NCI-H2227 treated with DMSO at 0.1 percent for 48 hours (cell line): ENCODE measurements around the gene PGBD2.
"Not testable (repeated sequence)": the region's sequence is repeated elsewhere in the genome, so short reads cannot be mapped to it uniquely, and the experiment has no call there.

Source experiments
- DNase-seq: peaks from one replicate; lab custom pipeline; 2025; lab: John Stamatoyannopoulos, UW

Gene PGBD2

DNA sequence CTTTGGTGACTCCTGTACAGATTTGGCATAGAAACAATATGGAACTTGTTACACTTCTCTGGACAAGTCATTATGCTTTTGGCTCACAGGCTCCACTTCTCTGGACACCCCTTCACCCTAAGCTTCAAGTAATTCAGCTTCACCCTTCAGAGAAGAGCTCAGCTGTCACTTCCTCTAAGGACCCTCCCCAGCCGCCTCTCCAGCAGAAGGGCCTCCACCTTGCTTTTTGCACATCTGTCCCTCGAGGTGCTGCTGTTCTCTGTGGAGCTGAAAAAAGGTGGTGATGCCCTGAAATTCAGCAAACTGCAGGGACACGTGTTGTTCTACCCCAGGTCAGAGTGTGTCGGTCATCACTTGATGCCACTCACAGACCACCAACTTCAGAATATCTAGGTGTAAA is 19.8 kb downstream of the PGBD2 start:
- not testable (repeated sequence) for DNase-seq

DNA sequence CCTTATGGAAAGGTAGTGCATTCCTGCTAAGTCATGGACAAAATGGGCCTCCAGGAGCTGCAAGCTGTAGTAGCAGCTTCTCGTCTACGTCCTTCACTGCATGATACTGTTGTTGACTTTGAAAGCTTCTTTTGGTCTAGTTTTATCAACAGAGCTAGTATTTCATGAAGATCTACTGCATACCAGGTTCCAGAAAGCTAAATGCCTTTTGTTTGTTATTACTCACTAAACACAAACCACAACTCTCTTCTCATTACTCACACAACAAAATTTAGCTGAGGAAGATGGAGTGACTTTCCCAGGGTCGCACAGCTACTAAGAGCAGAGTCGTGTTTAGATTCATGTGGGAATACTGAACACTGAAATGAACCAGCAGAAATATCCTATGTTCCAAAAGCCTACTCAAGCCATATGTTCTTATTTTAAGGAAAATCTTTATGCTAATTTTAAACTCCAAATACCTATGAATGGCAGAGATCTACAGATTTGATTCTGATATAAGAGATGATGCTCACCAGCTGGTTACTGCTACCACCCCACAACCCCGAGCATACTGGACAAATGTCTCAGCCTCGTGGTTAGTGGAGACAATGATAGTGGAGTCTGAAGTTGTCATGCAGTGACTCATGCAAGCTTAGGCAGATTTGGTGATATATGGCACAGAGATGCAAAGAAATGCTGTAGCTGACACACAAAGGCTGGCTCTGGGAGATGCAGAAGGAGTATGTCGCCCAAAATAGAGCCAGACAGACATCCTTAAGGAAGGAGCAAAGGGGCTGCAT is 20.6 kb downstream of the PGBD2 start:
- no peak for DNase-seq

DNA sequence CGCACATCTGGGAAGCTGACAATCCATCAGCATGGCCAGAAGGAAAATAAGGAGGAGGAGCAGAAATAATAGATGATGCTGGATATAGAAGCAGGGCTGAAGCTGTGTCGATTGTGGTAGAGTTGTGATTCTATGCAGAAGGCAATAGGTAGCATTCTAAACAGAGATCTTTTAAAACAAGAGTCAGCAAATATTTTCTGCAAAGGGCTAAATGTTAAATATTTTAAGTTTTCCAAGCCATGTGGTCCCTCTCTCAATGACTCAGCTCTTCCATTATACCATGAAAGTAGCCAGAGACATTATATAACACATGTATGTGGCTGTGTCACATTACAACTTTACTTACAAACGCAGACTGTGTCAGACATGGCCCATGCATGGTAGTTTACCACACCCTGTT is 21.2 kb downstream of the PGBD2 start:
- DNase-seq: not testable (repeated sequence)

DNA sequence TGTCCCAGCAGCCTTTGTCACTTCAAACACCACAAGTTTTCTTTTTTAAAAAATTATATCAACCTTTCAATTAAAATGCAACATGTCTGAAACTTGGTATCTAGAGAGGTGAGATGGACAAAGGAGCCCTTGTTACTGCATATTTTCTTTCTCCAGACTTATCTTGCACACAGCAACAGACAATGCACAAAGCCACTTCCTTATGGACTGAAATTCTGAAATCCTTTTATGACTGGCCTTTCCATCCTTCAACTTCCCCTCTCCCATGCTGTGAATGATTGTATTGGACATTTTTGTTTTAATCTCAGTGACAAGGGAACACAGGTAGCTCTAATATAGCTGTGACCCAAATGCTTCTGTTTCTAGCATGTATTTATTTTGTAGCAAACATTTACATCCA is 22.1 kb downstream of the PGBD2 start:
- DNase-seq: not testable (repeated sequence)

DNA sequence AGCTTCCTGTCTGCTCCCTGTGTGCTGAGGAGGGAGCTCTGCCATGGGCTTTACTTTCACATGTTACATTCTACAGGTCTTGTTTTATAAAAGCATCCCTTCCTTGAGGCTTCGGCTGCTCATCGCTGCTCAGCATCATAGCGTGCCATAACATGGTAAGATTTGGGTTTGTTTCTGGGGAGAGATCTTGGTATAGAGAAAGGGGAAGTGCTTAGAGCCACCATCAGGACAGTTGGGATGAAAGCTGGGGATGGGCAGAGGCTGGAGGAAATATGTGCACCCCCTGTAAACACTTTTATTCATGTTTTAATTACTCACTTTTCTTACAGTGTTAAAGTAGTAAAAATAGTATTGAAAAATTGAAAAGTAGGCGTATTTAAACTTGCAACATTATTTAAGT is 24.0 kb downstream of the PGBD2 start:
- not testable (repeated sequence) for DNase-seq

DNA sequence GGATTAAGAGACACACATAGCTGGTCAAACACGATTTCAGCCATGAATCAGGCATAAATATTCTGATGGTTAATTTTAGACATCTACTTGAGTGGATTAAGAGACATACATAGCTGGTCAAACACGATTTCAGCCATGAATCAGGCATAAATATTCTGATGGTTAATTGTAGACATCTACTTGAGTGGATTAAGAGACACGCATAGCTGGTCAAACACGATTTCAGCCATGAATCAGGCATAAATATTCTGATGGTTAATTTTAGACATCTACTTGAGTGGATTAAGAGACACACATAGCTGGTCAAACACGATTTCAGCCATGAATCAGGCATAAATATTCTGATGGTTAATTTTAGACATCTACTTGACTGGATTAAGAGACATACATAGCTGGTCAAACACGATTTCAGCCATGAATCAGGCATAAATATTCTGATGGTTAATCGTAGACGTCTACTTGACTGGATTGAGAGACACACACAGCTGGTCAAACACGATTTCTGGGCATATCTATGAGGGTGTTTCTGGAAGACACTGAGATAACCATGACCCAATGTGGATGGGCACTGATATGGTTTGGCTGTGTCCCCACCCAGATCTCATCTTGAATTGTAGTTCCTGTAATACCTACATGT is 32.3 kb downstream of the PGBD2 start:
- not testable (repeated sequence) for DNase-seq

DNA sequence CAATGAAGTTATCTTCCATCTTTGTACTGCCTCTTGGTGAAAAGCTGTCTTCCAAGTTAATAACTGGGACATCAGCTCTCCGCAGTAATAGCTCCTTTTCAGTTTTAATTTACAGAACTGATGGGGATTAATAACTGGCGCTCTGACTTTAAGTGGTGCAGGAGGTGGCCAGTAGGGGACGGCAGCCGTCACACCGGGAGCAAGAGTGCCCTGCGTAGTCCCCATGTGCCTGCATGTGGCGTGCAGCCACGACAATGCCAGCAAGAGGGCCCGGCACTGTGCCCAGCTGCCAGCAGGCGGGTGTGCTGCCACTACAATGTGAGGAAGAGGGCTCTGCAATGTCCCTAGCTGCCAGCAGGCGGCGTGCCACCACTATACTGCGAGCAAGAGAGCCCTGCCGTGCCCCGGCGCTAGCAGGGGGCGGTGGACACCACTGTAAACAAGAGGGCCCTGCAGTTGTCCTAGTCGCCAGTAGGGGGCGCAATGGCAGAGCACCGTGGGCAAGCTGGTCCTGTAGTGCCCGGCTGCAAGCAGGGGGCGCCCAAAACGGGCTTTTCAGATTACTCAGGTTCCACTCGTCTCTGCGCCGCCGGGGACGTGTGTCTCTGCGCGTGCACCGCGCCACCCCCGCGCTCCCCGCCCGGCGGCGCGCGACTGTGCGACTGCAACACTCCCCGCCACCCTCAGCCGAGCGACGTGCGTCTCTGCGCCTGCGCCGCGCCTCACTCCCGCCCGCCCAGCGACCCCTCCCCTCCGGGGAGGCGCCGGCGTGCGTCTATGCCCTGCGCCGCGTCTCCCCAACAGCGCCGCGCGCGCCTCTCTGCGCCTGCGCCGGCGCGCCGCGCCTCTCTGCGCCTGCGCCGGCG is 38.3 kb downstream of the PGBD2 start:
- DNase-seq: not testable (repeated sequence)

DNA sequence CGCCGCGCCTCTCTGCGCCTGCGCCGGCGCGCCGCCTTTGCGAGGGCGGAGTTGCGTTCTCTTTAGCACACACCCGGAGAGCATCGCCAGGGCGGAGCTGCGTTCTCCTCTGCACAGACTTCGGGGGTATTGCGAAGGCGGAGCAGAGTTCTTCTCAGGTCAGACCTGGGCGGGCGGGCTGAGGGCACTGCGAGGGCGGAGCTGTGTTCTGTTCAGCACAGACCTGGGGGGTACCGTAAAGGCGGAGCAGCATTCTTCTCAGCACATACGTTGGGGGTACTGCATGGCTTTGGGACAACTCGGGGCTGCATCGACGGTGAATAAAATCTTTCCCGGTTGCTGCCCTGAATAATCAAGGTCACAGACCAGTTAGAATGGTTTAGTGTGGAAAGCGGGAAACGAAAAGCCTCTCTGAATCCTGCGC is 39.0 kb downstream of the PGBD2 start:
- not testable (repeated sequence) for DNase-seq

DNA sequence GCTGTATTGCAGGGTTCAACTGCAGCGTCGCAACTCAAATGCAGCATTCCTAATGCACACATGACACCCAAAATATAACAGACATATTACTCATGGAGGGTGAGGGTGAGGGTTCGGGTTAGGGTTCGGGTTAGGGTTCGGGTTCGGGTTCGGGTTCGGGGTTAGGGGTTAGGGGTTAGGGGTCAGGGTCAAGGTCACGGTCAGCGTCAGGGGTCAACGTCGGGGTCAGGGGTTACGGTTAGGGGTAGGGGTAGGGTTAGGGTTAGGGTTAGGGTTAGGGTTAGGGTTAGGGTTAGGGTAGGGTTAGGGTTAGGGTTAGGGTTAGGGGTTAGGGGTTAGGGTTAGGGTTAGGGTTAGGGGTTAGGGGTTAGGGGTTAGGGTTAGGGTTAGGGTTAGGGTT is 39.4 kb downstream of the PGBD2 start:
- DNase-seq: not testable (repeated sequence)

DNA sequence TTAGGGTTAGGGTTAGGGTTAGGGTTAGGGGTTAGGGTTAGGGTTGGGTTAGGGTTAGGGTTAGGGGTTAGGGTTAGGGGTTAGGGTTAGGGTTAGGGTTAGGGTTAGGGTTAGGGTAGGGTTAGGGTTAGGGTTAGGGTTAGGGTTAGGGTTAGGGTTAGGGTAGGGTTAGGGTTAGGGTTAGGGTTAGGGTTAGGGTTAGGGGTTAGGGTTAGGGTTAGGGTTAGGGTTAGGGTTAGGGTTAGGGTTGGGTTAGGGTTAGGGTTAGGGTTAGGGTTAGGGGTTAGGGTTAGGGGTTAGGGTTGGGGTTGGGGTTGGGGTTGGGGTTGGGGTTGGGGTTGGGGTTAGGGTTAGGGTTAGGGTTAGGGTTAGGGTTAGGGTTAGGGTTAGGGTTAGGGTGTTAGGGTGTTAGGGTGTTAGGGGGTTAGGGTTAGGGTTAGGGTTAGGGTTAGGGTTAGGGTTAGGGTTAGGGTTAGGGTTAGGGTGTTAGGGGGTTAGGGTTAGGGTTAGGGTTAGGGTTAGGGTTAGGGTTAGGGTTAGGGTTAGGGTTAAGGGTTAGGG is 39.9 kb downstream of the PGBD2 start:
- not testable (repeated sequence) for DNase-seq
